Endometrial microvascular endothelial cells (primary cell): Measurements from ENCODE around the gene SLC24A3. TPM values are rescaled to one million over a fixed set of nuclear protein-coding genes. Genes with fewer than 3 reads are reported as not detected.

Experiments
- in situ Hi-C: cut with HindIII; loops from 2 replicates; pipeline ENCODE4 v1.10.0; 2017; ENCODE audit warnings: low sequenced_read_pairs, low pct_unique_long_range_greater_than_20kb; ENCODE audit errors: inconsistent ontology term
- total RNA-seq: library from RNA; depleted of rRNA; stranded (reverse); fragments of >200 nt; gene quantifications from one replicate; pipeline ENCODE4 v1.2.3, GENCODE V29; 2015; ENCODE audit errors: inconsistent ontology term

Gene SLC24A3
- total RNA-seq, 1 donor from 2014 or later: not detected

DNA sequence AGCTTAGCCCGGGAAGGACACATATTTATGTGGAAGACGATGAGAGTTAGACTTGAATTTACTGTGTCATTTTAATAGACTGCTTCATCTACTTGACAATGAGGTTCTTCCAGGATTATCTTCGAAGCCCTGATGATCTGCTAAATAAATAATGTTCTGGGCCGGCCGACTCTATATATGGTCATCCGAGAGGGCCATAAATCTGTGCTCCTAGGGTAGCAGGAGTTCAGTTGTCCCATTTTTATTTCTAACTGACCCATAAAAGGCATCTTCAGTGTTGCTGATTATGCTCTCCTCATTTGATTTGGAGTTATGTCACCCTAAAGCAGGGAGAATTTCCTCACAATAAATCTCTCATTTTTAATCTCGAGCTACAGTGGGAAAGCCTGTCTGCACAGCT lies 217.1 kb downstream of the SLC24A3 start:
- in situ Hi-C loops: no loop called here

DNA sequence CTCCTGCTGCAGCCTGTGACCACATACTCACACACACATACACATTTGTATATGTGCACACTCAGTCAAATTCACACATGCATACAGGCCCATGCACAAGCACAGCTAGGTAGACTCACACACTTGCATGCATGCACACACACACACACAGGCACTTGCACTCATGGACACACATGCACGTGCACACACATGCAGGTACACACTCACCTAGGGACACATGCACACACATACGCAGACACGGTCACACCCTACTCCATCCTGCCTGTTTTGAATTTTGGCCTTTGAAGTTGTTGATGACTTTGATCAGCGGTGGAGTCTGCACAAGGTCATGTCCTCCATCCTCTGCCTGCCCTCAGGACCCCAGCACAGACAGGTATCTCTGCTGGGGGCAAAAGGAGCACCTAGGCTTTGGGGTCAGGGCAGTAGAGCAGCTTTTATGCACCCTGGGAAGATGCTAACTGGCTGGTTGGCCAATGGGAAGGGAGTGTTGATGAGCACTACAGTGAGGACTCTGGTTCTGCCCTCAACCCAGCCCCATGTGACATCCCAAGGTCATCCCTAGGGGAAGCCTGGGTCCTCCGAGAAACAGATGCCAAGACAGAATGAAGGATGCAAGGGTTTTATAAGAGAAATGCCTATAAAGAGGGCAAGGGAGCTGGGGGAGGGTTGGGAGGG lies 218.3 kb downstream of the SLC24A3 start:
- in situ Hi-C loops: no loop called here

DNA sequence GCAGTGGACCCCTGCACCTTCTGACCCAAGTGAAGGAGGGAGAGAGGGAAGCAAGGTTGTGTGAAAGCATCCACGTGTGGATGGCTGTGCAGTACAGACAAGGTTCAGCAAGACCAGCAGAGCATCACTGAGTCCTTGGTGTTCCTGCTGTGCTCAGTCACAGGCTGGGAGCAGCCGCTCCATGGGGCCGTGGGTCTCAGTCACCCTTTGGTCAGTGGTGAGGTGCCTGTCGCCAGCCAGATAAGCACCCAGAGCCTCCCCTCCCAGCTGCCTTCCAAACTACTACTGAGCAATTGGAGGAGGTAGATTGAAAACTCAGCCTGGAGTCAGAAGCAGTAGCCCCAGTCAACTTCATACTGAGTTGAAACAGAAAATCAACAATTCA lies 218.9 kb downstream of the SLC24A3 start:
- in situ Hi-C loops: no loop called here

DNA sequence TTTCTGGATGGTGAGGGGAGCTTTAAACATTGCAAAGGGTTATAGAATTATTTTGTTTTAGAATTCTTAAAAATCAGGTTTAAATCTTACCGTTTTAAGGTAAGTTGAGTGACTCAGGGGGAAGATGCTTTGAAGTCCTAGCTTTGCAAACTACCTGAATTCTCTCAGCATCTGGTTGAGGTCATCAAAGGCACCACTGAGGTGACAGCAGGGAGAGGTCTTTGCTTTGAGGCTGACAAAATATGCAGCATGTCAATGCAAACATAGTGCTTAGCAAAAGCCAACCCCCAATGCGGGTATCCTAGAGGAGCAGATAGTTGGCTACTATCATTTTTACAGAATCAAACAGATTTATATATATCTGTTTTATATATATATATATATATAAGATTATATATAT lies 219.5 kb downstream of the SLC24A3 start:
- in situ Hi-C loops: no loop called here

DNA sequence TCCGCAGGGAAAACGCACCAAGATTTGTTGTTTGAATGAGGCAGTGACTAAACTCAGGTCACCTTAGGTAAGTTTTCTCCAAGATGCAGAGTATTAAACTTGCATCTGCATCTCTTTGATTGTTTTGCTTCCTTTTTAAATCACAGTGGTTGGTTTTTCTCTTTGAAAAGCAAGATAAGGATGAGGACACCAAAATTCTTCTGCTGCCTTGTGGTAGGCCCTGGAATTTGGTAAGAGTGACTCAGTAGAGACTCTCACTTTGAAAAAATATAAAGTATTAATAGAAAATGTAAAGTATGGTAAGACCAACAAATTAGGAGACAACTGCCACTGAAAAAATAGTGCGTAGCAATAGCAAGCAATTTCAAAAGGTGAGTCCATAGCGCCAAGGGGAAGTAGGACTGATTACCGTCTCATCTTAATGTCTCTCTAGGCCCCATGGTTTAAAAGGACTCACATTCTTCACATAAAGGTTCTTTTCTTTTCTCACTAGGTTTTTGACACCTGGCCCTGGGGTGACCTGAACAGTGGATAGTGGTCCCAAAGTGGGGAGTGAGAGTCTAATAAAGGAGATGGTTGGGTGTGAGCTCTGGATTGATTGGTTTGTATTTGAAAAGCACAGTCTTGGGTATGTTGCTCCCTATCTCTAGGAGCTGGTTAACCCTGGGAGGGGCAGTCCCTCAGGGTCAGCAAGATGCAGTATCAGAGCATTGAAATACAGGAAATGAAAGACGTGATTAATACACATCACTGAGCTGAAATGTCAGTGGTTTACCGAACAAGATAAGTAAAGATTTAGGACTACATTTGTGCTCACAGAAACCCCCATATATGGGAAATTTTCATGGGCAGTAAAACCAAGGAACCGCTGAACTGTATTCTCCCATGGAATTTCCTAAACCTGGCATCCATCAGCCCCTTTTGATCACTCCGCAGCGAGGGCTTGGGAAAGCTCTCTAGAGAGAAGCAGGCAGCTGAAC lies 221.2 kb downstream of the SLC24A3 start:
- in situ Hi-C loops: no loop called here

DNA sequence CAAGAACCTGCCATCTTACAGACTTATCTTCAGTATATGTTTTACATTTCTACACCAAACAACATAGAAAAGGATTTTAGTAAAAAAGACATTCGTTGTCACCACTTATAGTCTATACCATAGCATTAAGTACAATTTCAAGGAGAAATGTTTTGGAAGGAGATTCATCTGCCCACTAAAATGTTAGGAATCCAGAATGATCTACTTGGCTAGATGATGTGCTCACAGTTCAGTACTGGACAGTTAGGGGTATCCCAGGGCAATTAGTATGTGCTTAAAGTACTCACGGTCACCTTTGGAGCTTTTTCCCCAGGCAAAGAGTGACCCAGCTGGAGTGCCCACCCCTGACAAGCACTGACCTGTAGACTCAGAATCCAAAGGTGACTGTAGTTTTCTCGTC lies 222.9 kb downstream of the SLC24A3 start:
- in situ Hi-C loops: no loop called here

DNA sequence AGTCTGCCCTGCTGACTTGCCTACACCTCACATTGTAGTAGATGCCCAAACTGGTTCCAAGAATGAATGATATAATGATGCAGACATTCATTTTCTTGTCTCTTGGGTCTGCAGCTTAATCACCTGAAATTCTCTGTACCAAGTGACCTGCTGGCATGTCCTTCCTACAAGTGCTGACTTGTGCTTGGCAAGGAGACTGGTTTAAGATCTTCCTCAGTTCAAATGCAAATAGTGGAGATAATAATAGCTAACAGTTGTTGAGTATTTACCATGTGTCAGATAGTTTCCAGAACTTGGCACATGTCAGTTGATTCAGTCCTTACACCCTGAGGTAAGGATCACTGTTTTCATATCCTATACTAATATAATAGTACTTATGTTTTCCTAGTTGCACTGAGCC lies 223.4 kb downstream of the SLC24A3 start:
- in situ Hi-C loops: no loop called here

DNA sequence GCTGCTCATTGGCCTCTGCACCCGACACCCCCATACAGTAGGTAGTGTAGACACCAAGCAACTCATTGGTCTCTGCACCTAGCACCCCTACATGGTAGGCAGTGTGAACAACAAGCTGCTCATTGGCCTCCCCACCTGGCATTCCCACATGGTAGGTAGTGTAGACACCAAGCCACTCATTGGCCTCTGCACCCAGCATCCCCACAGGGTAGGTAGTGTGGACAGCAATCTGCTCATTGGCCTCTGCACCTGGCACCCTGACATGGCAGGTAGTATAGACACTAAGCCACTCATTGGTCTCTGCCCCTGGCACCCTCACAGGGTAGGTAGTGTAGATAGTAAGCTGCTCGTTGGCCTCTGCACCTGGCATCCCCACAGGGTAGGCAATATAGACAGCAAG lies 226.0 kb downstream of the SLC24A3 start:
- in situ Hi-C loops: no loop called here

DNA sequence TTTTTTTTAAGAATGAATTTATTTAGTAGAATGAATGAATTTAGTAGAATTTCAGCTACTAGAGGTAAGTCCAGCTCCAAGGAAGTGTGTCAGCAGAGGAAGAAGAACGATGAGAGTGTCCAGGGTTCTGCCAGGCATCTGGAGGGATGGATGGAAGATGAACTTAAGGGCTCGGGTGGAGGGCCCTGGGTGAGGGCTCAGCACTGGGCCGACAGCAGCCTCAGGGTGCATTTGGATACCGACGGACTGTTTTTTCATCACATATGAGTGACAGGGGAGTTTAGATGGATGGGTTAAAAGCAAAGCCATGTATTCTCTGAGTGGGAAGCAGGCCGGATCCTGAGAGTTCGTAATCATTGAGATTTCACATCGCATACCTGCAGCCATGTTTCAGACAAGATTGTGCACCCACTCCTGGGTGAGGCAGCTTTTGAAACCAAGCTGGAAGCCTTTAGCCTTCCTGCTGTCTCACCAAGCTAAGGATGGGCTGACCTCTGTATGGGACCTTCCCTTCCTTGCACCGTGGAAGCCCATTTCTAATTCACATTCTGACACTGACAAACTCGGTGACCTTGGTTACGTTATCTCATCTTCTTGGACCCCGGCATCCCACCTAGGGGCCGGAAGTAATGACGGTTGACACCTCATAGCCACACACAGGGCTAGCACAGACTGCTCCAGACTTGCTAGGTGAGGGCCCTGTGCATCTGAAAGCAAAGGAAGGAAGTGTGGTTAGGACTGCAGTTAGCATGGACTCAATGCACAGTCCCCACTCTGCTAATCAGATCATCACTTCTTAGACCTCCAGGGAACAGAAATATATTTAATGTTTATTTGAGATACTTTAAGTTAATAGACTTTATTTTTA lies 228.5 kb downstream of the SLC24A3 start:
- in situ Hi-C loops: no loop called here

DNA sequence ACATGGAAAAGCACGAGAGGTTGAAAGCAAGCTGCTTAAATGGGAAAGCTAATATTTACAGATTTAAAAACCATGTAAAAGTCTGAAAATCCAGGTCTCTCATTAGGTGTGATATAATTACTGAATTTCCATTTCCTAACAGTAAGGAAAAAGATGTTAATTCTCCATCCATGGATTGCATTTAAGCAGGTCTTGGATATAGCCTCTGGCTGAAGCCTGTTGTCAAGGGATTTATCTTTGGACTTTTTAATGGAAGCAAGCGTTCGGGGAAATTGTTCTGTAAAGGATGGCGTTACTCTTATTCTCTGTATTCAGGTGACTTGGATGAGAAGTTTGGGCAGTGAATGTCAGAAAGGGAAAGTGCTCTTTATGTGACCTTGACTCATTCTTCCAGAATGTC lies 233.8 kb downstream of the SLC24A3 start:
- in situ Hi-C loops: no loop called here

DNA sequence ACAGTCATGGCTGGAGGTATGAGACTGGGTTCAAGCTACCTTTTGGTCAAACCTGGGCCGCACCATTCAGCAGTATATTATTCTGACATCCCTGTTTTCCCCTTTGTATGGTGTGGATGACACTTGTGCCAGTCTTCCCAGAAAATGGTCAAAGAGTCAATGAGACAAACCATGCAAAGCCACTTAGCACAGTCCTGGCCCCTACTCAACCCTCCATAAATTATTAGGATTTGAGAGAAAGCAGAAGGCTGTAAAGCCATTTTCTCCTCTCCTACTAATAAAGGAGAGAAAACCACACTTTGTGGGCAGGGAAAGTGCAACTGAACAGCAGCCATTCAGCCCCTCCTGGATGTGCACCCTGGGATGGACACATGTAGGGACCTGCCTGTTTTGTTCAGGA lies 236.2 kb downstream of the SLC24A3 start:
- in situ Hi-C loops: no loop called here

DNA sequence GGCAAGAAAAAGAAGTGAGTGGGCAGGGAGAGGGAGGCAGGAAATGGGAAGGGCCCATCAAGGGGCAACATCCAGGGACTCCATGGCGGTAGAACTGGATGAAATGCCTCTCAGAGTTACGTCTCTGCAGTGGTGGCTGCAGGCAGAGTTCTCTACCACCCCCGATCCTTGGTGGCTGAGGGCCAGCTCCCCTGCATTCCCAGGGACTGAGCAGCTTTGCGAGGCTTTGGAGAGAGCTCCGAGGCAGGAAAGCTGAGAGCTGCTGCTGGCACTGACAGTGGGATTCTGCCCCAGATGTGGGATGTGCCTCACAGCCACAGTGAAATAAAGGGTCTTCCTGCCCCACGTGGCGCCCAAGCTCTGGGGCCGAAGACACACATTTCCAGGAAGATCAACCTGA lies 236.6 kb downstream of the SLC24A3 start:
- in situ Hi-C loops: no loop called here

DNA sequence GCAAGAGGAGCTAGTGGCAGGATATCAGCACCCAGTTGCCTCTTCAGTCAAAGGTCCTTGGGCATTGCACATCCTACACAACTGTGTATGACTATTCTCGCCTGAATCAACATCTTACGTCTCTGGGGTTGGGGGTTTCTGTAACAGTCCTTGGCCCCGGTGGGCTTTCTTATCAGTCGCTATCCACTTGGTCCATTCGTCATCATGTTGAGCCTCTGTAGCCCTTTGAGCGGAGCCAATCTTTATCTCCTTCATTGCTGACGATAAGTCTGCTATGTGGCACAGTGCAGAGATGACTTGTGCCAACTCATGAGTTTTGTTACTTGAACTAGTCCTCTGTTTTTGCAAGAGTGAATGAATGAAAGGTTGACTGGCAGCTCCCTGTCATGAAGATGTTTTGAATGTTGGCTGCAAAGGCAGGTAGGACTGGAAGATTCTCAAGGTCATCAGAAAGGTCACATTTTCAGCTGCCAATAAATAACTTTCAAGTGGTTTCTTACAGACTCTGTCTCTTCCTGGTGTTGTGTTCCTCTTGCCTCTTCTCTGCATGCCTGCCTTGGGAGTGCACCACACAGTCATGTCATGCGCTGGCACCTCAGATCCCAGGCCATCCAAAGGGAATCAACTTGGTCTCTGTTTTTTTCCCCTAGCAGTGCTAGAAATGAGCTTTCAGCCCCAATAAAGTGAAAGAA lies 238.9 kb downstream of the SLC24A3 start:
- in situ Hi-C loops: no loop called here

DNA sequence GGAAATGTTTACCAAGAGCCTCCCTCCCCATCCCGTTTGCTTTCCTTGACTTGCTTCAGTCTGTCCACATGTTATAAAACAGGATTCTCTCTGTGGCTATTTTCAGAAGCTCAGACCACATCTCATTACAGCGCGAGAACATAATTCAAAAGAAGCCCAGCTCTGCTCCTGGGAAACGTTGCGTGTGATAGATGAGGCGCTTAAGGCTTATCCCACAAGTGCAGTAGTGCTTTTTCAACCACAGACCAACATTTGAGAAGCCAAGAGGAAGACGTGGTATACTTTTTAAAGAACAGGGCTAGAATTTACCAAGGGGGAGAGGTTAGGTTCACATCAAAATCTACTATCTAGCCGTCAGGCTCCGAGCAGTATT lies 239.5 kb downstream of the SLC24A3 start:
- in situ Hi-C loops: no loop called here

DNA sequence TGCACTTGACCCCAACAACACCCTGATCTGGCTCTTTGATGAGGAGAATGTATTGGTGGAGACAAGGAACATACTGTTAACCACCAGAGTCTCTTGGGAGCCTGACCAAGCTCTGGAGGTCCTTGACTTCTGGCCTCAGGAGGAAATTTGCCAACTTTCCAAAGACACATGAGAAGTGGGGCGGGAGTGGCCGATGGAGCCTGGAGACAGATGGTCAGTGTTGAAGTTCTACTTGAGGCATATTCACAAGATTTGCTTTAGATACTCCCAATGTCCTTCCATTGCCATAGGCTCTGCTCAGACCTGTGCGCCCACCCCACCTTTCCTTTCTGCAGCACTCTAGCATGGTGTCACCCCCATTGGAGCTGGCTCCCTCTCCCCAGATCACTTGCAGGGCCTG lies 241.0 kb downstream of the SLC24A3 start:
- in situ Hi-C loops: no loop called here

DNA sequence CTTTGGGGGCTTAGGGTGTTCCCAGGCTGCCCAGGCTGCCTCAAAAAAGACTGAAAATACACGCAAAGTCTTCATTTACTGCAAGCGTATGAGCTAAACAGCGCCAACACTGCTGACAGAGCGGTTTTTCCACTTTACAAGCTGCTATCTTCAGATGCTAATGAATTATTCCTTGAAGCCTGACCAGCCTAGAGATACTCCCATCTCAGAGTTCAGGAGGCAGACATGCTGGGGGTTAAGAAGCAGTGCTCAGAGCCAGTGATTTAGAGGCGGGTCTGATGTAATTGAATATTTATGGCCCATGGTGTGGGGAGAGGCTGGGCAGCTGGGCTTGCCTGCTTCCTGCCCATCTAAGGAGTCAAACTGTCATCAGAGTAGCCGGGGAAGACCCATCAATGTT lies 241.4 kb downstream of the SLC24A3 start:
- in situ Hi-C loops: no loop called here

DNA sequence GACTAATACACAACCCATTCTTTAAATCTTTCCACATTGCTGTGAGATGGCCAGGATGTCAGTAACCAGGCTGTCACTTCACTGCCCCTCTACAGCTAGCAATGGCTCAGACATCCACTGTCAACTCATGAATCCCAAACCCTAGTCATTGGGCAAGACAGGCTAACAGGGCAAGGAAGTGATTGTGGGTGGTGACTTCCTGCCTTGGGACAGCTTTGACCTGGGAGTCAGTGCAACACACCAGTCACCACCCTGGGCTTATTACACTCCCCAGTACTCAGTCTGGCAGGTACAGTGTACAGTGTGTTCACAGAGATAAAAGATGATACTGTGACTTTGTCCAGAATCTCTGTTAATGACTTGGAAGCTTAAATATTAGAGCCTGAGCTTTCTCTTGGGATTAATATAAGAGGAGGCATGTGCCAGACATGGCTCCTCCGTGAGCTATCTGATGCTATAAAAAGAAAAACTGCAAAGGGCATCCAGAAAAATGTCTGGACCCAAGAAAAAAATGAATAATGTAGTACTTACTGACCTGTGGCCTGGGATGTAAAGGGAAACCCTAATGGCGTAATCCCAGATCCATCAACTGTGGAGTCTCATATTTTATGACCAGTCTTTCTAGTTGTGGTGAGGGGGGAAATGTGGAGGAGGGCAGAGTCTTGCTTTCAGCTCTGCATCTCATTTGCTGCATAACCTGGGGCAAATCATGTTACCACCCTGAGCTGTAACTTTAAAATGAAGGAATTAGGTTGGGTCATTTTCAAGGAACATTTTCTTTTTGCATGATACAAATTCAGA lies 244.4 kb downstream of the SLC24A3 start:
- in situ Hi-C loops: no loop called here

DNA sequence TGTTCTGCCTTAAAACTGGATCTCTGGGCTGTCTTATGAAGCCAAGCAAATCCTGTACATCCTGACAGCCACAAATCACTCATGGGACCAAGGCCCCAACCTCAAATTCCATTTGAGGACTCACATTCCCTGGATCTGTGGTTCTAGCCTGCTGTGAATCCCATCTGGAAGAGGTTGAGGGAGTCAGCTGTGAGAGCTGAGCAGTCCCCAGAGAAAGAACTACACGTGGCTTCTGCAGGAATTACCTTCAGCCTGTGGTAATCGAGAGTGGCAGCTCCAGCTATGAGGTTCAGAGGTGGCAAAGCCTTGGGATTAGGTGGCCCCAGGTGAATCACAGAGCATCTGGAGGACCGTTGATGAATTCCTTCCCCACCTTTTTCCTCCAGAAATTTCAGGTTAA lies 245.2 kb downstream of the SLC24A3 start:
- in situ Hi-C loops: no loop called here
